SH-SY5Y (cell line): Measurements from ENCODE around the gene ARMS2.

Experiments used
- GATA2 ChIP-seq: IDR thresholded peaks from 2 replicates; pipeline ENCODE4 v1.6.1; 2011; ENCODE audit warnings: mild to moderate bottlenecking, low read depth, low read length
- GATA3 ChIP-seq: IDR thresholded peaks from 2 replicates; pipeline ENCODE4 v1.6.1; 2011; ENCODE audit warnings: low read depth, mild to moderate bottlenecking, low read length, moderate library complexity

DNA sequence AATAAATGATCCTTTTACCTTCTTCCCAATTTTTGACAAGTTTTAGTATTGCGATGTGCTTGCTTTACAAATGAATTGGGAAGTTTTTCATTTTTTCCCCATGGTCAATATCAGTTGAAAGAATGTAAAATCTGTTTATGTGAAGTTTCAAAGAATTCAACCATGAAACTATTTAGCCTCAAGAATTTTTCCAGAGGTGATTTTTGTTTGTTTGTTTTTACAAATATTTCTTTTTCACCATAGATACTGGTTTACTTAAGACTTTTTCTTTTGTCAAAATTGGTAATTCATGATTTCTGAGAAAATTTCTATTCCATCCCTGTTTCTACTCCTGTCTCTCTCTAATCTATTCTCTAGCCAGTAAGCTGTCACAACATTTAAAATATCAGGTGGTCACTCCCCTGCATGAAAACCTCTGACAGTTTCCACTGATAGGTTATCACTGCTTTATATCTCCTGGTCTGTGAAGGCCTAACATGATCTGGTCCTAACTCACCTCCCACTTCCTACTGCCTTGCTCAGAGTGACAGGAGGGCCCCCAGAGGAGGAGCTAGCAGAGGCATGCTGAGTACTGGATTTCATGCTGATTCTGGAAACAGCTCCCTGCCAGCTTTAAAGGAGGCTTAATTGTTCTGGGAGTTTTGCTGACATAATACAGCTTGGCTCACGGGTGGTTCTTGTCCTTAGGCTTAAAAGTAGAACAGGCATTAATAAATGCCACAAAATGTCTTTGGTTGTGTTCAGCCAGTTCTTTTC is 7.6 kb upstream of the ARMS2 start:
- TF ChIP-seq GATA2, result no peak
- TF ChIP-seq GATA3, result no peak
